ENCODE results near the gene WDR44.
"Not testable (repeated sequence)": the region's sequence is repeated elsewhere in the genome, so short reads cannot be mapped to it uniquely, and the experiment has no call there.

WDR44 gene

GRCh38 chrX:118486693-118487092 lies 140.8 kb downstream of the WDR44 start:
- DNase-seq = not testable (repeated sequence)

DNA sequence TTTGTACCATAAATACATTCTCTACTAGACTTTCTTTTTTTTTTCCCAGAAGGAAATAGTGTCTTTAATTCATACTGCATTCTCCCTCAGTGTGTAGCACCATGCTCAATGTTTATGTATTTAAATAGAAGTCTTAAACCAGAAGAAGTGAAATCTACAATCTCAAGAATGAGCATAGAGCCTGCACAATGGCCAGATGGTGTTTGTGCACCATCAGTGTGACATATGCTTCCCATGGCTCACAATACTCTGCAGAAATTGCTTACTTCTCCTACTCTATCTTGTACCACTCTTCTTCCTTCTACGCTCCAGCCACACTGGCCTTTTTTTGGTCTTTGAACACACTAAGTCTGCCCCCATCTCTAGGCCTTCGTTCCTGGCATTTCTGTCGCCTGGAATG lies 147.1 kb downstream of the WDR44 start:
- no peak for DNase-seq

- no peak for DNase-seq
These were observed 147.9 kb downstream of the WDR44 start for GRCh38 chrX:118493653-118494297.

DNA sequence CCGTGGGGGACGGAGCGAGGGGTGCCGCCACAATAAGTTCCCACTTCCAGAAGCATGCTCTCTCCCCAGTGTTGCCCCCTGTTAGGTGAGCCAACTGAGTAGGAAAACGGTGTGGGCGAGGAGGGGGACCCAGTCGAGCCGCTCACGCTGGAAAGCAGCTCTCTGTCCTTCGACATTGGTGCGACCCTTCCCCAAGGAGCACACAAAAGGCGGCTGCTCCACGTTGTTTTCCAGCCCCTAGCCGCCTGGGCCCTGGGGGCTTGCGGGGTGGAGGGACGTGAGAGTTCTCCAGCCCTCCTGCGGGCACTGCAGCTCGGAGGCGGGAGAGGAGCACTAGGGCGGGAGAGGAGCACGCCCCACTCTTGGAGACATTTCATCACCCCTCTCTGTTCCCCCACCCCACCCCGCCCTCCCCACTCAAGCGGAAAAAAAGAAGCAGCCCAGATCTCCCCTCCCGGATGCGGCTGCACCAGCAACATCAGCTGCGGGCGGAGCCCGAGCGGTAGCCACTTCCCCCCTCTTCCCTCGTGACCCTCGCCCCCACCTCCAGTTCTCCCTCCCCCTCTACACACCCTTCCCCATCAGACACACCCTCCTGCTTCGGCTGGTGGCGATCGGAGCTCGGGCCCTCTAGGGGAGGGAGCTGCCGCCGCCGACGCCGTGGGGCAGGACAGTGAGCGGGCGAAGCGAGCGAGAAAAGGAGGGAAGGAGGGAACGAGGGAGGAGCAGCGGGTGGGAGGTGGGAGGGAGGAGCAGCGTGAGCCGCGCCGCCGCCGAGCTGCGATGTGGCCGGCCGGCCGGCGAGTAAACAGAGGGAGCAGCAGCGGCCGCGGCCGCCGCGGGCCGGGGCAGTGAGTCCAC lies 149.4 kb downstream of the WDR44 start, which contains the start of gene DOCK11:
Gene DOCK11, plus strand, starts transcription at position 755 of the 861 bp plus-strand sequence. CDS start 157 bp downstream, outside the sequence.
- DNase-seq = peak; percentile 16

DNA sequence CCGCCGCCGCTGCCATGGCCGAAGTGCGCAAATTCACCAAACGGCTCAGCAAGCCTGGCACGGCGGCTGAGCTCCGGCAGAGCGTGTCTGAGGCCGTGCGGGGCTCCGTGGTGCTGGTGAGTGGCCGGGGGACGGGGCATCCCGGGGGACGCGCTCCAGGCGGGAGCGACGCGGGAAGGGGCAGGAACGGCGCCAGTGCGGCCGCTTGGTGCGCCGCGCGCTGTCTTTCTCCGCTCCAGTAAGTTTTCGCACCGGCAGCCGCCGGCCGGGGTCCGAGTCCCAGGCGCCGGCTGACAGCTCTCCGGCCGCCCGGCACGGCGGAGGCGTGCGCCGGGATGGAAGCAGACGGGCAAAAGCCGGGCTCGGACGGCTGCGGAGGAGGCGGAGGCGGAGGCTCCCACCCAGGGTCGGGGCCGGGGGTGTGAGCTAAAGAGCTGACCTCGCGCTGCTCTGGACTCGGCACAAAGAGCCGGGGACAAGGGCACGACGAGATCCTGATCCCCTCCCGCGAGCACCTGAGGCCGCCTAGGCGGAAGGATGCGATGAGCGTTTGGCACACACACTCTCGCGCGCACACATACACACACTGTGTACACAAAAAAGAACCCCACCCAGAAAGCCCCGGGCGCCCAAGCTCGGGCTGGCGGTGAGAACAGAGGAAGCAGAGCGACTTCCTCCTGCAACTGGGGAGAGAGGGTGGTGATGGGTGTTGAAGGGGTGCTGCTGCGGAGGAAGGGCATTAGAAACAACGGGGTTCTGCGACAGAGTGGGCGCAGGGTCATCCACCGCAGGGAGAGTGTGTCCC lies 150.3 kb downstream of the WDR44 start:
- peak; percentile 14 for DNase-seq

DNA sequence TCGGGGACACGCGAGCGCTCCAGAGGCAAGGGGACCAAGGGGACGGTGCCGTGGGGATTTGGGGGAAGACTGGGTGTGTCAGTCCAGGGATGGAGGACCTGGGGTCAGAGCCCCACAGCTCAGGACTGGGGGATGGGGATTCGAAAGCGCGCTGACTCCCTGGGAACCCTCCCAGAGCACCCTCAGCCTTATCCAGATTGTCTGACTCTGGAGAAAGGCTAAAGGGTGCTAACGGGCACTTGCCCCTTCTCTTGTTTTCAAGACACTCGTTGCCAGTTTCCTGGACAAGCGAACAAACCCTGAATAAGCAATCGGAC lies 150.8 kb downstream of the WDR44 start:
- DNase-seq = no peak

DNA sequence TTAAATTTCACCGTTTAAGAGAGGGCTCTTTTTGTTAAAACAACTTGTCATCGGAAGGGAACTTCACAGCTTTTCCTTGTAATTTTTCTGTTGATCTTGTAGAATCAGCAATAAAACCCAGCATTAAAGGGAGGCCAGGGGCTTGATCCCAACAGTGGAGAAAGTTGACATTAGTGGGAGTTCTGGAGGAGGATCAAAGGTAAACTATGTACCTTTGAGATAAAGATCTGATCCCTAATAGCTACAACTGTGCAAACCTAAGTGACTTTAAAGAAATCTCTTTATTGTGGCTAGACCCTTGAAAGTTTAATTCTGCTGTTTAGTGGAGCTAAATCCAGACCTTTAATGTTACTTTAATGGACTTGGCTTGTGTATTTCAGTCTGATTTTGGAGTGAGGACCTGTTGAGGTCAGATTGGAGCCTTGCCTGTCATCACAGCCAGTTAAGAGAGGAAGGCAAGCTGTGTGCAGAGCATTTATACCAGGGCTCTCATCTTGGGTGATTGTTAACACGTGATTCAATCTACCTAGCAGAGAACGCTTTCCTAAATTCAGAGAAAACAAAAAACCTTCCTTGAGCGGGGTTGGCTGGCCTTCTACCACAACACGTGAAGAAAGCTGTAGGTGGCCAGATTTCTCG lies 151.4 kb downstream of the WDR44 start:
- no peak for DNase-seq

DNA sequence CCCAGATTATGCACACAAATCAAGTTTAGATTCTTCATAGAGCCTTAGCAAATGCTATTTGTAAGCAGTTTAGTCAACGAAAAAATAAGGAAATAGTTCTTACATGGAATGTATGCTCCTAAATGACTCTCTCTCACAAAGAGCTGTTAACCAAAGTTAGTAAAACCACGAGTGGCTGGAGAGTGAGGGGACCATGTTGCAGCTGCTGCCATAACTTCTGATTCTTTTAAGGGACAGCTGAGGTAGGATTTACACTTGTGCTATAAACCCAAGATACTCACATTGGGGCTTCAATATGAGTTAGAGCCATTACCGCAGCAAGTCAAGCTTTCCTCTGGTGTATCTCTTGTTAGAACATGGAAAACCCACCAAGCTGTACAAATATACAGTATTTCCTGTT lies 152.4 kb downstream of the WDR44 start:
- DNase-seq = no peak

DNA sequence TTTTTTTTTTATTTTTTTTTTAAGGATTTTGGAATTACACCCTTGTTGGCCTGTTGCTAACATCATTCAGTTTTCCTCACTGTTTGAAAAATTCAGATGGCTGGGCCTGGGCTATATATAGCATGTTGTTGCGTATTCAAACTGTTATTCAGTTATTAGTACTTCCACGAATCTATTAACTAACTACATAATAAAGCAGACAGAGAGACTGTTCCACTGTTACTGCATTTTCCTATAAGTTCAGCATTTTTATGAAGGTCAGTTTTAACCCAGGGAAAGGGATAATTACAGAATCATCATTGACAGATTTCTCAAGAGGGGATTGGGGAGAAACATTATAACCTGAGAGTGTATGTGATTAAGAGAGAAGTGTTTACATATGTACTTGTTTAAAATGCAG lies 152.8 kb downstream of the WDR44 start:
- DNase-seq = no peak

DNA sequence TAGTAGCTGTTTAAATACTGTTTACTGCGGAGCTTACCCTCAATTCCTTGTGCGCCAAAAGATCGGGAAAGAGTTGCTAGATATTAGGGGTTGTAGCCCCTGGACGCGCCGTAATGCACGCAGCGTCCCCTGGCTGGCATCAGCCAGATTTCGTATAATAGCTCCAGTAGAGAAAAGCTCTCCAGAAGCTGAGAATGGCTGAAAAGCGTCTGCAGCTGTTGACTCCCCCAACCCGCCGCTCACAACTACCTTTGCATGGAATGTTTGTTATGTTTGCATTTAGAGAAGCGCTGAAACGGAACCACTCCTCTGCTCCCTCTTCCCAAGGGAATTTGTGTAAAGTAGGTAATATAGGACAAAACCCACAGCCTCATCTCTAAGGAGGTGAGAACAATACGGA lies 153.4 kb downstream of the WDR44 start:
- no peak for DNase-seq
